Right atrium auricular region (tissue), 2 donors: Measurements from ENCODE around the gene AKAP5. TPM values are rescaled to one million over a fixed set of nuclear protein-coding genes. Genes with fewer than 3 reads are reported as not detected.

Experiments used
- DNase-seq: peaks from one replicate; pipeline ENCODE4 v3.0.0-alpha.2; 2019; ENCODE audit warnings: low spot score
- H3K27ac ChIP-seq, 2 donors: fragments of 200-600 bp; sonication (generic); 1 replicate in 1 of 2; 2 replicates in 1 of 2; pipeline ENCODE4 v1.5.1; 2016 to 2019
- H3K27me3 ChIP-seq, 2 donors: fragments of 200-600 bp; sonication (generic); one replicate each; pipeline versions ENCODE4 v1.5.1 to v1.6.0; 2017 to 2019
- H3K36me3 ChIP-seq: fragments of 200-600 bp; sonication (generic); one replicate; pipeline ENCODE4 v1.5.1; 2016
- H3K4me1 ChIP-seq, 2 donors: fragments of 200-600 bp; sonication (generic); one replicate each; pipeline versions ENCODE4 v1.5.1 to v1.6.0; 2017 to 2019
- H3K4me3 ChIP-seq, 2 donors: fragments of 200-600 bp; sonication (generic); 1 replicate in 1 of 2; 2 replicates in 1 of 2; pipeline ENCODE4 v1.5.1; 2017 to 2019; ENCODE audit warnings: mild to moderate bottlenecking in 1 of 2, moderate library complexity in 1 of 2
- H3K9me3 ChIP-seq, 2 donors: fragments of 200-600 bp; sonication (generic); one replicate each; pipeline ENCODE4 v1.5.1; 2019
- CTCF ChIP-seq, 2 donors: fragments of 200-600 bp; sonication (generic); IDR thresholded peaks; one replicate each; pipeline ENCODE4 v1.5.1; 2019; ENCODE audit warnings: antibody characterized with exemption in 2 of 2
- total RNA-seq, 2 donors: library from RNA; depleted of rRNA; stranded (reverse); fragments of >200 nt; gene quantifications; one replicate each; pipeline ENCODE4 v1.1.0, GENCODE V29; 2016

AKAP5 gene
- under 1 TPM in 1 of 2 donors, not detected in 1; 0.24 TPM for total RNA-seq

GRCh38 chr14:64465191-64465822, at the start of gene AKAP5:
Gene AKAP5, plus strand, starts transcription at chr14:64465499. Its CDS starts 2,896 bp downstream, at chr14:64468395.
- Histone ChIP-seq H3K9me3 (no peaks in the 10 kb centered on the region), H3K4me3 (peak within 1 kb of the TSS; percentile 61 to 78), H3K27ac (peak within 1 kb of the TSS; percentile 55 to 57), H3K36me3 (no peaks in the 10 kb centered on the region), H3K4me1 (peaks cover 0 to 5% of the 10 kb centered on the region in 2 donors), H3K27me3 (no peaks in the 10 kb centered on the region)
- DNase-seq: no peak
- TF ChIP-seq CTCF (IDR thresholded peaks at IDR 0.05): no peak

- H3K27ac ChIP-seq: no peak overlapping the region
- TF ChIP-seq CTCF (IDR thresholded peaks at IDR 0.05): no peak
- no peaks in the 10 kb centered on the region for H3K9me3 ChIP-seq
- no peaks in the 10 kb centered on the region for H3K27me3 ChIP-seq
- no peak for DNase-seq
- peaks cover 56% of the 10 kb centered on the region for H3K36me3 ChIP-seq
- no peak overlapping the region for H3K4me3 ChIP-seq
- no peaks in the 10 kb centered on the region for H3K4me1 ChIP-seq
Observed at GRCh38 chr14:64416348-64416932, 48.9 kb upstream of the AKAP5 start.

GRCh38 chr14:64417055-64417770, 48.1 kb upstream of the AKAP5 start:
- no peaks in the 10 kb centered on the region for H3K9me3 ChIP-seq
- peaks cover 57% of the 10 kb centered on the region for H3K36me3 ChIP-seq
- no peak overlapping the region for H3K27ac ChIP-seq
- H3K4me3 ChIP-seq: no peak overlapping the region
- no peaks in the 10 kb centered on the region for H3K27me3 ChIP-seq
- no peak for TF ChIP-seq CTCF (IDR thresholded peaks at IDR 0.05)
- no peaks in the 10 kb centered on the region for H3K4me1 ChIP-seq
- DNase-seq: no peak

GRCh38 chr14:64417771-64418125, 47.6 kb upstream of the AKAP5 start:
- H3K36me3 ChIP-seq: peaks cover 60% of the 10 kb centered on the region
- DNase-seq: no peak
- no peaks in the 10 kb centered on the region for H3K27me3 ChIP-seq
- H3K27ac ChIP-seq: no peak overlapping the region
- H3K4me3 ChIP-seq: no peak overlapping the region
- TF ChIP-seq CTCF (IDR thresholded peaks at IDR 0.05): no peak
- H3K9me3 ChIP-seq: no peaks in the 10 kb centered on the region
- H3K4me1 ChIP-seq: no peaks in the 10 kb centered on the region

- H3K36me3 ChIP-seq: peaks cover 60% of the 10 kb centered on the region
- no peak overlapping the region for H3K4me3 ChIP-seq
- DNase-seq: no peak
- no peaks in the 10 kb centered on the region for H3K4me1 ChIP-seq
- no peak for TF ChIP-seq CTCF (IDR thresholded peaks at IDR 0.05)
- H3K27me3 ChIP-seq: no peaks in the 10 kb centered on the region
- H3K9me3 ChIP-seq: no peaks in the 10 kb centered on the region
- H3K27ac ChIP-seq: no peak overlapping the region
Observed at GRCh38 chr14:64419003-64419402, 46.3 kb upstream of the AKAP5 start.
